Measurements from ENCODE around the gene PARL. TPM values are rescaled to one million over a fixed set of nuclear protein-coding genes. Genes with fewer than 3 reads are reported as not detected.

Gene PARL
- total and polyA plus RNA-seq, 2 experiments from 2014 or later = 44.6 to 99.9 TPM

DNA sequence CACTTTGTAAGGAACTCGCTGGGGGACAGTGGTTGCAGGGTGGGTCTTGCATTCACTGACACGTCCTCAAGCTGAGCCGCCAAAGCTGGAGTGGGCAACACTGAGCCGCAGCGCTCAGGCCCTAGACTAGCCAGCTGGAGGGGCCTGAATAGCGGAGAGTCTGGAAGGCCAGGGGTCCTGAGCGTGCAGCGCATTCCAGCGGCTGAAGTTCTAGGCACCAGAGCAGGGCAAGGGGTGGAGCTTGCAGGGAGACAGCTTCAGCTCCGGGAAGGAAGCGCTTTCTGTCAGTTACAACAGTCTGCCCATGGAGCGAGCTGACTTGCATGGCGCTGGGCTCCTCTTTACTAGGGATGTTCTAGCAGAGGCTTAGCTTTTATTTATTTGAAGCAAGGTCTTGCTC, 62.0 kb downstream of the PARL start:
- H3K4me1 ChIP-seq (ENCODE audit: low read depth) = peaks cover 12% of the 10 kb centered on the region
- peak in 1 of 2 donors; percentile 30 for DNase-seq (ENCODE audit: low read depth in 1 of 2, low spot score in 1 of 2)
- no peaks in the 10 kb centered on the region for H3K36me3 ChIP-seq
- H3K4me3 ChIP-seq = no peak overlapping the region
- TF ChIP-seq, protein P1, sequence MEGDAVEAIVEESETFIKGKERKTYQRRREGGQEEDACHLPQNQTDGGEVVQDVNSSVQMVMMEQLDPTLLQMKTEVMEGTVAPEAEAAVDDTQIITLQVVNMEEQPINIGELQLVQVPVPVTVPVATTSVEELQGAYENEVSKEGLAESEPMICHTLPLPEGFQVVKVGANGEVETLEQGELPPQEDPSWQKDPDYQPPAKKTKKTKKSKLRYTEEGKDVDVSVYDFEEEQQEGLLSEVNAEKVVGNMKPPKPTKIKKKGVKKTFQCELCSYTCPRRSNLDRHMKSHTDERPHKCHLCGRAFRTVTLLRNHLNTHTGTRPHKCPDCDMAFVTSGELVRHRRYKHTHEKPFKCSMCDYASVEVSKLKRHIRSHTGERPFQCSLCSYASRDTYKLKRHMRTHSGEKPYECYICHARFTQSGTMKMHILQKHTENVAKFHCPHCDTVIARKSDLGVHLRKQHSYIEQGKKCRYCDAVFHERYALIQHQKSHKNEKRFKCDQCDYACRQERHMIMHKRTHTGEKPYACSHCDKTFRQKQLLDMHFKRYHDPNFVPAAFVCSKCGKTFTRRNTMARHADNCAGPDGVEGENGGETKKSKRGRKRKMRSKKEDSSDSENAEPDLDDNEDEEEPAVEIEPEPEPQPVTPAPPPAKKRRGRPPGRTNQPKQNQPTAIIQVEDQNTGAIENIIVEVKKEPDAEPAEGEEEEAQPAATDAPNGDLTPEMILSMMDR (IDR thresholded peaks at IDR 0.05; ENCODE audit: low read depth, low read length) = no peak
- no peaks in the 10 kb centered on the region for H3K9me3 ChIP-seq (ENCODE audit: low read depth)
- peaks cover 6% of the 10 kb centered on the region for H3K27me3 ChIP-seq
- H3K27ac ChIP-seq = no peak overlapping the region

DNA sequence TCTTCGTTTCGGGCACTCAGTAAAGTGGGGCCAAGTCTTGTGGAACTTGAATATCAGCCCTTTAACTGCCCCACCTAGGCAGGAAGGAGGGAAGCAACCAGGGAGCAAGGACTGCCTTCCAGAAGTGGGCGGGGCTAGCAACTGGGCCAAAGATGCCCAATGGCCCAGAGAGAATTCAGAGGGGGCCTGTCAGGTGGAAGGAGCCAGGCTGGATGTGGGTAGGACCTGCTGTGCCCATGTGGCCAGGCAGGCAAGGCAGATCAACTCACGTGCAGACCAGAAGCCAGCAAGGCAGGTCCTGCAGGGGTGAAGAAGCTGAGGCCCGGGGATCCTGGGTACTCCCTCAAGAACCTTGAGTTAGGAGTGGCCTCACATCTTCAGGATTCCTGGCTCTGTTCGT, 64.8 kb downstream of the PARL start:
- no peak overlapping the region for H3K4me3 ChIP-seq
- peaks cover 12% of the 10 kb centered on the region for H3K4me1 ChIP-seq (ENCODE audit: low read depth)
- no peak for DNase-seq (ENCODE audit: low read depth in 1 of 2, low spot score in 1 of 2)
- H3K36me3 ChIP-seq = peaks cover 4% of the 10 kb centered on the region
- no peak overlapping the region for H3K27ac ChIP-seq
- H3K9me3 ChIP-seq (ENCODE audit: low read depth) = no peaks in the 10 kb centered on the region
- peaks cover 6% of the 10 kb centered on the region for H3K27me3 ChIP-seq
- TF ChIP-seq, protein P1 (IDR thresholded peaks at IDR 0.05; ENCODE audit: low read depth, low read length) = no peak

DNA sequence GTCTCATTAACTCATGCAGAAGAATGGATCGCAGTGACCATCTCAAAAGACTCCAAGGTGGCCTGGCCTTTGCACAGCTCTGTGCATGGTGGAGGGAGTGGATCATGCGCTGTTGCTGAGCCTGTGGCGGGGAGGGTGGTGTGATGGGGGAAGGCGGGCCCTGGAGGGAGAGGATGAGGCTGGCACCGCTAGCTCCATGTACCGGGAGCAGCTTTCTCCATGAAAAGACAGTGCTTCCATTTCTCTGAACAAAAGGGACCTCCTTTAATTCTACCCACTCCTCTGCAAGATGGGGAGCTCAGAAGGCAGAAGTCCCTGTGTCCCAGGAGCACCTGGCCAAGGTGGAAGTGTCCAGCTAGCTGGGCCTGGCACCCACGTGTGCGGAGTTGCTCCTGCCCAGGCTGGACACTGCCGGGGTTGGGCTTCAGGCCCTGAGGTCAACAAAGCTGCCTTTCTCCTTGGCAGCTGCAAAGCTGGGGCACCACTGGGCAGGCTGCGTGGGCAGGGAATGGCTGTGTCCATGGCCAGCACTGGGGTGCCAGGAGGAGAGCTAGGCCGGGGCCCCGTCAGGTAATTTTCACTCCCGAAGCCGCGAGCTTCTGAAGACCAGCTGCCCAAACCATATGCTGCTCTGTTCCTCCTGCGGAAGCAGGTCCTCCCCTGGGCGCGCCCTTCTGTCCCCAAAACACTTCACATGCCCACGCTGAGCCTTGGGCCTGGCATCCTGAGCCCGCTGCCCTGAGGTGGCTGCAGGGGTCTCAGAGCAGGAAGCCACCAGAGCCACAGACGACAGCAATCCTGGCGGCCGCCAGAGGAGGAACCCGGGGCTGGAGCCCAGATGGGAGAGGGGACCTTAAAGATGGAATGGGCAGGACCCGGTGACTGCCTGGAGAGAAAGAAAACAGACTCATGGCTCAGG, 65.7 kb downstream of the PARL start:
- H3K27me3 ChIP-seq = peaks cover 5% of the 10 kb centered on the region
- DNase-seq (ENCODE audit: low read depth in 1 of 2, low spot score in 1 of 2) = no peak
- no peak overlapping the region for H3K27ac ChIP-seq
- no peak overlapping the region for H3K4me3 ChIP-seq
- TF ChIP-seq, protein P1 (IDR thresholded peaks at IDR 0.05; ENCODE audit: low read depth, low read length) = no peak
- no peaks in the 10 kb centered on the region for H3K9me3 ChIP-seq (ENCODE audit: low read depth)
- H3K36me3 ChIP-seq = peaks cover 4% of the 10 kb centered on the region
- peaks cover 7% of the 10 kb centered on the region for H3K4me1 ChIP-seq (ENCODE audit: low read depth)

DNA sequence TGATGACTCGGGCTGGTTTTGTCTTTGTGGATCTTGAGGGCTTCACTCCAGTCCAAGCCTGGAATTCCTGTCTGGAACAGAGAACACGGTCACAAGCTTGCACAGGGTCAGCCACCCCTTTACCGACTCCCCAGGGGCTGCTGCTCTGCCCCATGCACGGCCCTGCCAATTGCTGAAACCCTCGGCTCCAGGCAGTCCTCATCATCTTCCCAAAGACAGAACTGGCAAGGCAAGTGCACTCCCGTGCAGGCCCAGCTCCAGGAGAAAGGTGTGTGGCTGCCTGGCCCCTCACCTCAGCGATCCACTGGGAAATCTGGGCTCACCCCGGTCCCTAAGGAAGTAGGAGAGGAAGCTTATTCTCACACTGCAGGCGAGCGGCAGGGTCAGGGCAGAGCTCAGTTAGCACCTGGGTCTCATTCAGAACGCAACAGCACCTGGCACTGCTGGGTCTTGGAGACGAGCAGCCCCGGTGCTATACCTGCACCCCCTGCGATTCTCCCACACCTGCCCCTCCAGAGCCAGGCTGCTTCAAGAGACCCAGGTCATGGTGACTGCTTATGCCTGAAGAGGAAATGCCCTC, 66.5 kb downstream of the PARL start:
- no peak for DNase-seq (ENCODE audit: low read depth in 1 of 2, low spot score in 1 of 2)
- peaks cover 4% of the 10 kb centered on the region for H3K36me3 ChIP-seq
- no peaks in the 10 kb centered on the region for H3K27me3 ChIP-seq
- TF ChIP-seq, protein P1 (IDR thresholded peaks at IDR 0.05; ENCODE audit: low read depth, low read length) = no peak
- no peaks in the 10 kb centered on the region for H3K9me3 ChIP-seq (ENCODE audit: low read depth)
- H3K4me3 ChIP-seq = no peak overlapping the region
- no peaks in the 10 kb centered on the region for H3K4me1 ChIP-seq (ENCODE audit: low read depth)
- H3K27ac ChIP-seq = no peak overlapping the region

DNA sequence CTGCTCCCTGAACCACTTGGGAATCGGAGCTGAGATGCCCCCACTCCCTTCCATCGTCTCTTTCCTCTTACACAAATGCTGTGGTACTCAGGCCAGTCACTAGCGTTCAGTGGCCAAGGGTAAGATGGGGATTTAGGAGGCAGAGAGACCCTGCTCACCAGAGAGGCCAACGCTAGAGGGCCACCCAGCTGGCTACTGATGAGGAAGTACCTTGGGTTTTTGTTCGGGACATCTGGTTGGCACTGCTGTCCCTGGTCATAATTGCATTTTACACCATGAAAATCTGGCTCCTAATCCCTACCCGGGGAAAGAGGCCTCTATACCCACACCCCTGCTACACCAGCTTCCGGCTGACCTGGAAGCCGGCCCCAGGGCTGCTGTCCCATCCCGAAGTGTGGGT, 67.0 kb downstream of the PARL start:
- Histone ChIP-seq H3K4me1 (ENCODE audit: low read depth) (no peaks in the 10 kb centered on the region), H3K36me3 (peaks cover 4% of the 10 kb centered on the region), H3K27me3 (no peaks in the 10 kb centered on the region), H3K4me3 (no peak overlapping the region), H3K9me3 (ENCODE audit: low read depth) (no peaks in the 10 kb centered on the region), H3K27ac (no peak overlapping the region)
- DNase-seq (ENCODE audit: low read depth in 1 of 2, low spot score in 1 of 2) = no peak
- TF ChIP-seq, protein P1 (IDR thresholded peaks at IDR 0.05; ENCODE audit: low read depth, low read length) = no peak
